Endothelial cell of umbilical vein (primary cell): ENCODE results near the gene ZNF385C. TPM values are rescaled to one million over a fixed set of nuclear protein-coding genes. Genes with fewer than 3 reads are reported as not detected.
"Not testable (repeated sequence)": the region's sequence is repeated elsewhere in the genome, so short reads cannot be mapped to it uniquely, and the experiment has no call there.

Experiments
- BruUV-seq: library from RNA; stranded (reverse); fragments of 400-500 nt; replicated peaks from 2 replicates; lab custom pipeline; 2021; lab: Mats Ljungman, UMichigan
- CTCF ChIA-PET: fragments of 300-600, 350-600 bp; sonication (Branson Sonifier 250); formaldehyde crosslinking; loops from one replicate; lab custom pipeline; 2021; ENCODE audit warnings: antibody characterized with exemption, inconsistent platforms; lab: Charles Lee
- POLR2A ChIA-PET: fragments of 300-600, 350-600 bp; sonication (Branson Sonifier 250); formaldehyde crosslinking; loops from one replicate; lab custom pipeline; 2021; ENCODE audit warnings: antibody characterized with exemption, inconsistent platforms; lab: Charles Lee
- DNase-seq: peaks from one replicate; pipeline ENCODE4 v3.0.0-alpha.2; 2011; ENCODE audit warnings: low read depth, low spot score
- FAIRE-seq: peaks from 2 replicates; lab custom pipeline; 2011; peaks lifted over from hg19 to GRCh38; lab: Jason Lieb, UNC
- H2AFZ ChIP-seq: 2 replicates; pipeline ENCODE4 v1.6.0; 2012; ENCODE audit warnings: low read depth, low read length, control low read depth, inconsistent platforms
- H3K27ac ChIP-seq: 2 replicates; pipeline ENCODE4 v1.5.1; 2011; ENCODE audit warnings: low read depth, mild to moderate bottlenecking, control low read depth, low read length, moderate library complexity; ENCODE audit not compliant: insufficient read depth
- H3K27me3 ChIP-seq, 2 experiments: 2 replicates each; pipeline versions ENCODE4 v1.6.0 to v1.6.1; 2011; ENCODE audit warnings: low read length in 2 of 2, mixed read lengths in 1 of 2; ENCODE audit not compliant: control insufficient read depth in 2 of 2, insufficient read depth in 2 of 2
- H3K36me3 ChIP-seq, 2 experiments: 2 replicates in 1 of 2; 3 replicates in 1 of 2; pipeline ENCODE4 v1.5.1; 2011; ENCODE audit warnings: low read length in 2 of 2, mild to moderate bottlenecking in 1 of 2, moderate library complexity in 1 of 2; ENCODE audit not compliant: control insufficient read depth in 2 of 2, insufficient read depth in 2 of 2; ENCODE audit errors: extremely low read depth in 1 of 2
- H3K4me1 ChIP-seq: 3 replicates; pipeline ENCODE4 v1.5.1; 2011; ENCODE audit warnings: mild to moderate bottlenecking, low read length; ENCODE audit not compliant: control insufficient read depth, insufficient read depth; ENCODE audit errors: extremely low read depth
- H3K4me2 ChIP-seq: 2 replicates; pipeline ENCODE4 v1.6.1; 2011; ENCODE audit warnings: low read length, control low read depth, mixed read lengths; ENCODE audit not compliant: insufficient read depth
- H3K4me3 ChIP-seq, 3 experiments: fragments of 200-600 bp in 1 of 3; sonication (generic), shearing (Covaris generic) in 1 of 3; replicated peaks in 1 of 3; 2 replicates each; pipeline ENCODE4 v1.5.1; 2011 to 2016; ENCODE audit warnings: control low read depth in 3 of 3, low read length in 3 of 3, mild to moderate bottlenecking in 2 of 3, inconsistent platforms in 1 of 3, low read depth in 1 of 3, moderate library complexity in 1 of 3; ENCODE audit not compliant: insufficient read depth in 1 of 3
- H3K79me2 ChIP-seq: 2 replicates; pipeline ENCODE4 v1.6.0; 2012; ENCODE audit warnings: low read length, inconsistent platforms; ENCODE audit not compliant: control insufficient read depth, insufficient read depth
- H3K9ac ChIP-seq: replicated peaks from 2 replicates; pipeline ENCODE3; 2011; ENCODE audit warnings: low read length, control low read depth; ENCODE audit not compliant: insufficient read depth; ENCODE audit errors: extremely low read depth
- H3K9me1 ChIP-seq: replicated peaks from 3 replicates; pipeline ENCODE4 v1.6.0; 2011; ENCODE audit warnings: mild to moderate bottlenecking, low read length; ENCODE audit not compliant: control insufficient read depth, insufficient read depth; ENCODE audit errors: extremely low read depth
- H3K9me3 ChIP-seq: replicated peaks from 2 replicates; pipeline ENCODE4 v1.5.1; 2012; ENCODE audit warnings: low read length, inconsistent platforms; ENCODE audit not compliant: control insufficient read depth, insufficient read depth
- H4K20me1 ChIP-seq: replicated peaks from 2 replicates; pipeline ENCODE3; 2011; ENCODE audit warnings: mild to moderate bottlenecking, low read length; ENCODE audit not compliant: control insufficient read depth, insufficient read depth; ENCODE audit errors: extremely low read depth
- CTCF ChIP-seq, 2 donors: IDR thresholded peaks; 1 replicate in 1 of 2; 2 replicates in 1 of 2; pipeline ENCODE4 v1.5.1; 2011; ENCODE audit warnings: low read length in 2 of 2, mild to moderate bottlenecking in 2 of 2, moderate library complexity in 2 of 2, control low read depth in 1 of 2, inconsistent platforms in 1 of 2, low read depth in 1 of 2; ENCODE audit not compliant: insufficient read depth in 1 of 2; ENCODE audit errors: extremely low read depth in 1 of 2
- GATA2 ChIP-seq: IDR thresholded peaks from 2 replicates; pipeline ENCODE4 v1.7.0; 2011; ENCODE audit warnings: low read depth, mild to moderate bottlenecking, moderate library complexity, mixed read lengths, low read length; ENCODE audit not compliant: insufficient read length, insufficient read depth
- MAX ChIP-seq: IDR thresholded peaks from 2 replicates; pipeline ENCODE4 v1.6.1; 2011; ENCODE audit not compliant: insufficient read depth, insufficient read length
- MYC ChIP-seq: IDR thresholded peaks from one replicate; pipeline ENCODE4 v1.6.1; 2011; ENCODE audit warnings: mild to moderate bottlenecking, low read depth, low read length
- POLR2A ChIP-seq: IDR thresholded peaks from 2 replicates; pipeline ENCODE4 v1.6.1; 2012; ENCODE audit warnings: low read depth, mild to moderate bottlenecking, control low read depth, low read length
- POLR2AphosphoS5 ChIP-seq: IDR thresholded peaks from 2 replicates; pipeline ENCODE4 v1.6.1; 2012; ENCODE audit warnings: low read depth, mild to moderate bottlenecking, control low read depth, low read length, moderate library complexity; ENCODE audit not compliant: insufficient read depth
- dilution Hi-C: fragments of 300-500 bp; cut with MboI; formaldehyde crosslinking; loops from one replicate; pipeline ENCODE4 v1.15.0; 2019; ENCODE audit warnings: low sequenced_read_pairs; ENCODE audit not compliant: extremely low pct_ligation_motif_present
- intact Hi-C: fragments of 100-400 bp; cut with micrococcal nuclease; formaldehyde crosslinking; loops from one replicate; pipeline ENCODE4 v1.10.0; 2022
- polyA plus RNA-seq, 4 experiments: library from polyadenylated mRNA; depleted of rRNA in 3 of 4; stranded (reverse) in 3 of 4; unstranded in 1 of 4; fragments of >200 nt; gene quantifications; 2 replicates each; pipeline versions ENCODE4 v1.2.1 to v1.2.3, GENCODE V29; 2011 to 2012; ENCODE audit warnings: missing spikeins in 1 of 4
- total RNA-seq: library from RNA; stranded (reverse); gene quantifications from 2 replicates; pipeline ENCODE4 v1.2.3, GENCODE V29; 2021

The ZNF385C gene
- total and polyA plus RNA-seq, 2 donors (not counting 3 experiments of a cell fraction or from before 2014, with no cell fraction given): 0.07 TPM; not detected in 1

- Histone ChIP-seq H3K4me2 (no peak overlapping the region), H4K20me1 (no peaks in the 10 kb centered on the region), H3K4me3 (no peak overlapping the region), H3K9me1 (no peaks in the 10 kb centered on the region), H3K36me3 (peaks cover 0 to 13% of the 10 kb centered on the region in 2 experiments), H2AFZ (no peak overlapping the region), H3K9me3 (no peaks in the 10 kb centered on the region), H3K9ac (no peak overlapping the region), H3K27ac (no peak overlapping the region), H3K79me2 (peaks cover 92% of the 10 kb centered on the region), H3K4me1 (peaks cover 5% of the 10 kb centered on the region), H3K27me3 (no peaks in the 10 kb centered on the region)
- intact Hi-C loops: no loop called here
- BruUV-seq: no TSS peak
- DNase-seq: no peak
- no peak for FAIRE-seq
- POLR2A ChIA-PET: interaction anchor here (0.6 kb wide), 1 partner anchor 264 kb away, joined by 3 read pairs; no protein-coding TSS in a partner anchor
- TF ChIP-seq POLR2AphosphoS5: no peak
- TF ChIP-seq MYC: no peak
- no peak for TF ChIP-seq MAX
- no peak for TF ChIP-seq POLR2A
- TF ChIP-seq GATA2: no peak
- no peak for TF ChIP-seq CTCF (IDR thresholded peaks at IDR 0.05; ENCODE audit: extremely low read depth in 1 of 2, insufficient read depth in 1 of 2, low read depth in 1 of 2, low read length in 2 of 2)
- CTCF ChIA-PET: no interaction called here
- dilution Hi-C loops: no loop called here
These were observed 43.1 kb upstream of the ZNF385C start for GRCh38 chr17:42141382-42141781.

DNA sequence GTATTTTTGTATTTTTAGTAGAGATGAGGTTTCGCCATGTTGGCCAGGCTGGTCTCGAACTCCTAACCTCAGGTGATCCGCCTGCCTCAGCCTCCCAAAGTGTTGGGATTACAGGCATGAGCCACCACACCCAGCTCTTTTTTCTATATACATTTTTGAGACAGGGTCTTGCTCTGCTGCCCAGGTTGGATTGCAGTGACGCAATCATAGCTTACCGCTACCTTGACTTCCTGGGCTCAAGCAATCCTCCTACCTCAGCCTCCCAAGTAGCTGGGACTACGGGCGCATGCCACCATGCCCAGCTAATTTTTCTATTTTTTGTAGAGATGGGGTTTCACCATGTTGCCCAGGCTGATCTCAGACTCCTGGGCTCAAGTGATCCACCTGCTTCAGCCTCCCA, 42.4 kb upstream of the ZNF385C start:
- CTCF ChIA-PET: interaction anchor here (1.1 kb wide), 1 partner anchor 43 kb away, joined by 3 read pairs; no protein-coding TSS in a partner anchor
- BruUV-seq, dilution Hi-C loops, POLR2A ChIA-PET, FAIRE-seq, H3K9ac ChIP-seq, H3K4me3 ChIP-seq, H3K27ac ChIP-seq, H2AFZ ChIP-seq, H3K27me3 ChIP-seq, DNase-seq, H4K20me1 ChIP-seq, intact Hi-C loops, H3K9me1 ChIP-seq, H3K4me2 ChIP-seq, H3K9me3 ChIP-seq: not testable (repeated sequence)
- peaks cover 0 to 13% of the 10 kb centered on the region in 2 experiments for H3K36me3 ChIP-seq
- H3K4me1 ChIP-seq: peaks cover 12% of the 10 kb centered on the region
- H3K79me2 ChIP-seq: peaks cover 90% of the 10 kb centered on the region
